ENCODE measurements around the gene AP5Z1. TPM values are rescaled to one million over a fixed set of nuclear protein-coding genes. Genes with fewer than 3 reads are reported as not detected.

Gene AP5Z1
- total RNA-seq, 1 experiment from 2014 or later, result 38.3 TPM

DNA sequence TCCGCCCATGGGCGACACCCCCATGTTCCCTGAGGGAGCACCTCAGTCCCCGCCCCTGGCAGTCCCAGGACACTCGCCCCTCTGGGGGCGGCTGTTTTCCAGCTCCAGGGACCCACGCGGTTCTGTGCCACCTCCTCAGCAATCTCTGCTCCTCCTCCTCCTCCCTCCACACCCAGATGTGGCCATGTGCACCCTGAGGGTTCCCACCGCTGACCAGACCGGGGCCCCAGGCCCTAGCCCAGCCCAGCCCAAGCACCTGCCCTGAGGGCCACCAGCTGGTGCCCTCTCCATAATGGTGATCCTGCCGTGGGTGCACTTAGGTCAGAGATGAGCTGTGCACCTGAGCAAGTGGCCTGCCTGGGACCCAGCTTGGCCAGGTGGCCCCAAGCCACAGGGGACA, 25.1 kb downstream of the AP5Z1 start:
- Histone ChIP-seq H2BK120ac (ENCODE audit: low read depth, low read length, poor library complexity, severe bottlenecking) (no peak overlapping the region), H3K14ac (ENCODE audit: insufficient read depth, low read length) (no peak overlapping the region), H4K20me1 (ENCODE audit: control insufficient read depth, insufficient read depth, insufficient read length) (no peaks in the 10 kb centered on the region), H3K56ac (ENCODE audit: insufficient read length, low read depth, low read length) (no peak overlapping the region), H4K8ac (replicated peaks; ENCODE audit: insufficient read length, low read depth, low read length) (no peak overlapping the region), H4K91ac (ENCODE audit: insufficient read length, low read depth, low read length) (no peak overlapping the region), H3K9me3 (ENCODE audit: control insufficient read depth, low read depth, low read length) (no peaks in the 10 kb centered on the region), H4K5ac (ENCODE audit: insufficient read length, low read depth, low read length) (no peak overlapping the region), H3K23me2 (ENCODE audit: insufficient read length, low read depth, low read length, poor library complexity, severe bottlenecking) (no peaks in the 10 kb centered on the region), H3T11ph (ENCODE audit: low read length) (no peak overlapping the region), H2BK5ac (ENCODE audit: insufficient read length, low read length) (no peak overlapping the region), H3K9ac (ENCODE audit: extremely low read depth, insufficient read length, low read length) (no peak overlapping the region), H2BK15ac (ENCODE audit: low read depth, low read length) (no peak overlapping the region), H3K27me3 (ENCODE audit: insufficient read depth, low read length) (no peaks in the 10 kb centered on the region), H3K4me1 (ENCODE audit: insufficient read depth, low read length) (no peaks in the 10 kb centered on the region), H3K4me2 (ENCODE audit: insufficient read depth, insufficient read length, low read length) (no peak overlapping the region), H3K27ac (ENCODE audit: insufficient read length, low read depth, low read length) (no peak overlapping the region), H3K79me1 (ENCODE audit: insufficient read depth, low read depth, low read length, poor library complexity, severe bottlenecking) (no peaks in the 10 kb centered on the region), H3K23ac (ENCODE audit: insufficient read length, low read depth, low read length) (no peak overlapping the region), H2BK12ac (ENCODE audit: insufficient read length, low read depth, low read length) (no peak overlapping the region), H2BK20ac (ENCODE audit: low read depth, low read length, poor library complexity, severe bottlenecking) (no peak overlapping the region), H2AK5ac (ENCODE audit: insufficient read length, low read length) (no peak overlapping the region), H3K79me2 (ENCODE audit: insufficient read depth, low read length) (no peaks in the 10 kb centered on the region), H3K4ac (ENCODE audit: low read depth, low read length) (no peak overlapping the region), H3K18ac (ENCODE audit: insufficient read length, low read depth, low read length) (no peak overlapping the region), H2AFZ (ENCODE audit: low read length) (no peak overlapping the region)
- Mint-ChIP-seq H3K9me3 (peaks cover 0 to 3% of the 10 kb centered on the region in 2 experiments; a peak in 1 of 5 replicates), H3K27ac (no peak overlapping the region), H3K27me3 (ENCODE audit: low read depth) (peaks cover 2% of the 10 kb centered on the region), H3K36me3 (ENCODE audit: insufficient read depth in 1 of 3, low read depth in 3 of 3) (peaks cover 0 to 4% (median 0%) of the 10 kb centered on the region in 3 experiments; a peak in 1 of 7 replicates), H3K4me1 (peaks cover 6% of the 10 kb centered on the region in 2 experiments), H3K4me3 (no peak overlapping the region)
- WGBS (ENCODE audit: extremely low coverage, insufficient read length, low lambda C conversion rate), result no CpG with 5 or more reads among the region's 10 CpGs
- TF ChIP-seq, protein P1, sequence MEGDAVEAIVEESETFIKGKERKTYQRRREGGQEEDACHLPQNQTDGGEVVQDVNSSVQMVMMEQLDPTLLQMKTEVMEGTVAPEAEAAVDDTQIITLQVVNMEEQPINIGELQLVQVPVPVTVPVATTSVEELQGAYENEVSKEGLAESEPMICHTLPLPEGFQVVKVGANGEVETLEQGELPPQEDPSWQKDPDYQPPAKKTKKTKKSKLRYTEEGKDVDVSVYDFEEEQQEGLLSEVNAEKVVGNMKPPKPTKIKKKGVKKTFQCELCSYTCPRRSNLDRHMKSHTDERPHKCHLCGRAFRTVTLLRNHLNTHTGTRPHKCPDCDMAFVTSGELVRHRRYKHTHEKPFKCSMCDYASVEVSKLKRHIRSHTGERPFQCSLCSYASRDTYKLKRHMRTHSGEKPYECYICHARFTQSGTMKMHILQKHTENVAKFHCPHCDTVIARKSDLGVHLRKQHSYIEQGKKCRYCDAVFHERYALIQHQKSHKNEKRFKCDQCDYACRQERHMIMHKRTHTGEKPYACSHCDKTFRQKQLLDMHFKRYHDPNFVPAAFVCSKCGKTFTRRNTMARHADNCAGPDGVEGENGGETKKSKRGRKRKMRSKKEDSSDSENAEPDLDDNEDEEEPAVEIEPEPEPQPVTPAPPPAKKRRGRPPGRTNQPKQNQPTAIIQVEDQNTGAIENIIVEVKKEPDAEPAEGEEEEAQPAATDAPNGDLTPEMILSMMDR (conservative IDR thresholded peaks at IDR 0.05), result no peak
- DNase-seq, result no peak

All from H9 (cell line).